Stimulated activated CD4-positive, alpha-beta T cell treated with anti-CD3 and anti-CD28 coated beads, TNF-alpha, amount 100 ng/mL, for 1 hour (primary cell): ENCODE data around the gene IRAK3.

ENCODE experiments used
- DNase-seq, 3 donors: peaks; one replicate each; pipeline ENCODE4 v3.0.0-alpha.2; 2020; ENCODE audit warnings: low read depth in 3 of 3, low spot score in 1 of 3

IRAK3 gene

GRCh38 chr12:66188584-66189485 is at the start of gene IRAK3:
IRAK3 (plus strand) TSS chr12:66189214; CDS start chr12:66189300, 86 bp downstream.
- peak in 1 of 3 donors; percentile 20 for DNase-seq

- no peak for DNase-seq
Observed at GRCh38 chr12:66139328-66139727, 49.7 kb upstream of the IRAK3 start.

- no peak for DNase-seq
Observed at GRCh38 chr12:66140731-66141130, 48.3 kb upstream of the IRAK3 start.

- DNase-seq = no peak
Observed at GRCh38 chr12:66141299-66141698, 47.7 kb upstream of the IRAK3 start.

GRCh38 chr12:66142826-66143225 is 46.2 kb upstream of the IRAK3 start:
- DNase-seq = no peak

GRCh38 chr12:66143868-66144267 is 45.1 kb upstream of the IRAK3 start:
- DNase-seq = no peak

GRCh38 chr12:66144791-66145754 is 43.9 kb upstream of the IRAK3 start:
- no peak for DNase-seq

- DNase-seq = no peak
Observed at GRCh38 chr12:66149702-66150398, 39.2 kb upstream of the IRAK3 start.

GRCh38 chr12:66152732-66153131 is 36.3 kb upstream of the IRAK3 start:
- DNase-seq = no peak

GRCh38 chr12:66154776-66155175 is 34.2 kb upstream of the IRAK3 start:
- DNase-seq = no peak

- no peak for DNase-seq
Observed at GRCh38 chr12:66156654-66157053, 32.4 kb upstream of the IRAK3 start.

- DNase-seq = no peak
Observed at GRCh38 chr12:66159123-66159522, 29.9 kb upstream of the IRAK3 start.

GRCh38 chr12:66160704-66161103 is 28.3 kb upstream of the IRAK3 start:
- DNase-seq = no peak

GRCh38 chr12:66162701-66163100 is 26.3 kb upstream of the IRAK3 start:
- DNase-seq = no peak

- no peak for DNase-seq
Observed at GRCh38 chr12:66163289-66163688, 25.7 kb upstream of the IRAK3 start.

GRCh38 chr12:66164349-66164821 is 24.6 kb upstream of the IRAK3 start:
- DNase-seq = no peak

GRCh38 chr12:66165141-66165540 is 23.9 kb upstream of the IRAK3 start:
- DNase-seq = no peak

- no peak for DNase-seq
Observed at GRCh38 chr12:66166561-66166960, 22.5 kb upstream of the IRAK3 start.

- no peak for DNase-seq
Observed at GRCh38 chr12:66168410-66168809, 20.6 kb upstream of the IRAK3 start.

- DNase-seq = peak; percentile 47 to 73 (median 60)
Observed at GRCh38 chr12:66169221-66170170, 19.5 kb upstream of the IRAK3 start, which contains the start of gene TMBIM4. TMBIM4 (minus strand) TSS chr12:66169996; CDS start chr12:66169951, 45 bp downstream.
